Type B pancreatic cell (in vitro differentiated cells): Measurements from ENCODE around the gene MAGEL2. TPM values are rescaled to one million over a fixed set of nuclear protein-coding genes. Genes with fewer than 3 reads are reported as not detected.

Experiments
- DNase-seq: peaks from one replicate; pipeline ENCODE4 v3.0.0; 2021; ENCODE audit warnings: mixed read lengths; ENCODE audit not compliant: unreplicated experiment; ENCODE audit errors: extremely low spot score
- H3K27ac Mint-ChIP-seq: 2 replicates; pipeline ENCODE4 v1.8.0; 2021; ENCODE audit warnings: mild to moderate bottlenecking, mixed read lengths
- H3K27me3 Mint-ChIP-seq: 2 replicates; pipeline ENCODE4 v1.8.0; 2021; ENCODE audit warnings: mixed read lengths
- H3K36me3 Mint-ChIP-seq: 2 replicates; pipeline ENCODE4 v1.8.0; 2021; ENCODE audit warnings: mixed read lengths
- H3K4me1 Mint-ChIP-seq: one replicate; pipeline ENCODE4 v1.8.0; 2021; ENCODE audit warnings: mixed read lengths; ENCODE audit not compliant: unreplicated experiment
- H3K4me3 Mint-ChIP-seq: 2 replicates; pipeline ENCODE4 v1.8.0; 2021; ENCODE audit warnings: mild to moderate bottlenecking, mixed read lengths
- H3K9me3 Mint-ChIP-seq: 2 replicates; pipeline ENCODE4 v1.8.0; 2021; ENCODE audit warnings: mixed read lengths
- CTCF ChIP-seq: fragments of 200-600 bp; sonication (generic); conservative IDR thresholded peaks from 2 replicates; pipeline ENCODE4 v1.5.0; 2021; ENCODE audit warnings: antibody characterized with exemption, mild to moderate bottlenecking
- long read RNA-seq: library from polyadenylated mRNA; unstranded; transcript quantifications from one replicate; pipeline ENCODE4 v2.0.0, GENCODE V29; 2020
- total RNA-seq: library from RNA; stranded (reverse); gene quantifications from 2 replicates; pipeline ENCODE4 v1.2.1, GENCODE V29; 2021; ENCODE audit warnings: low replicate concordance

Gene MAGEL2
- 3.1 and 8.2 TPM in 2 replicates for total RNA-seq
- long read RNA-seq, full-length matches to known transcripts: 2 of 2 reads
- long read RNA-seq, partial matches to known transcripts: 0 of 2 reads
- long read RNA-seq, other reads (novel, unspliced or antisense): 0 of 2 reads

- DNase-seq: no peak
- H3K36me3 Mint-ChIP-seq: no peaks in the 10 kb centered on the region
- no peaks in the 10 kb centered on the region for H3K9me3 Mint-ChIP-seq
- no peaks in the 10 kb centered on the region for H3K4me1 Mint-ChIP-seq
- H3K27me3 Mint-ChIP-seq: no peaks in the 10 kb centered on the region
- H3K4me3 Mint-ChIP-seq: peak within 1 kb of the TSS; percentile 81
- H3K27ac Mint-ChIP-seq: no peak within 1 kb of the TSS
- no peak for TF ChIP-seq CTCF
These were observed at the start of gene MAGEL2 for GRCh38 chr15:23647421-23648370. Gene MAGEL2, minus strand, starts transcription at chr15:23647867. Its CDS starts 125 bp downstream, at chr15:23647742.

- Mint-ChIP-seq H3K9me3 (peaks cover 12% of the 10 kb centered on the region), H3K4me3 (no peak overlapping the region), H3K4me1 (peaks cover 7% of the 10 kb centered on the region), H3K27ac (no peak overlapping the region), H3K27me3 (no peaks in the 10 kb centered on the region), H3K36me3 (no peaks in the 10 kb centered on the region)
- no peak for DNase-seq
- no peak for TF ChIP-seq CTCF
These were observed 47.6 kb upstream of the MAGEL2 start for GRCh38 chr15:23695282-23695681.

- peaks cover 12% of the 10 kb centered on the region for H3K9me3 Mint-ChIP-seq
- DNase-seq: no peak
- no peaks in the 10 kb centered on the region for H3K27me3 Mint-ChIP-seq
- H3K36me3 Mint-ChIP-seq: no peaks in the 10 kb centered on the region
- no peak overlapping the region for H3K27ac Mint-ChIP-seq
- no peak overlapping the region for H3K4me3 Mint-ChIP-seq
- no peak for TF ChIP-seq CTCF
- peaks cover 7% of the 10 kb centered on the region for H3K4me1 Mint-ChIP-seq
These were observed 46.9 kb upstream of the MAGEL2 start for GRCh38 chr15:23694592-23694991.

GRCh38 chr15:23690450-23690852 lies 42.8 kb upstream of the MAGEL2 start:
- Mint-ChIP-seq H3K36me3 (peaks cover 3% of the 10 kb centered on the region), H3K4me1 (peaks cover 12% of the 10 kb centered on the region), H3K4me3 (peak overlapping the region; percentile 53), H3K27me3 (no peaks in the 10 kb centered on the region), H3K9me3 (peaks cover 6% of the 10 kb centered on the region), H3K27ac (peak overlapping the region; percentile 62)
- no peak for TF ChIP-seq CTCF
- peak; percentile 76 for DNase-seq

- no peak for TF ChIP-seq CTCF
- H3K36me3 Mint-ChIP-seq: peaks cover 3% of the 10 kb centered on the region
- H3K27ac Mint-ChIP-seq: peak overlapping the region; percentile 62
- no peaks in the 10 kb centered on the region for H3K27me3 Mint-ChIP-seq
- peaks cover 6% of the 10 kb centered on the region for H3K9me3 Mint-ChIP-seq
- DNase-seq: no peak
- H3K4me1 Mint-ChIP-seq: peaks cover 12% of the 10 kb centered on the region
- H3K4me3 Mint-ChIP-seq: peak overlapping the region; percentile 53
These were observed 42.3 kb upstream of the MAGEL2 start for GRCh38 chr15:23690015-23690414.
